Endodermal cell (in vitro differentiated cells): ENCODE results near the gene CALHM1. TPM values are rescaled to one million over a fixed set of nuclear protein-coding genes. Genes with fewer than 3 reads are reported as not detected.

ENCODE experiments used
- DNase-seq: peaks from one replicate; pipeline ENCODE4 v3.0.0-alpha.2; 2017
- H3K27ac ChIP-seq: 2 replicates; pipeline ENCODE4 v1.5.1; 2013; ENCODE audit warnings: mild to moderate bottlenecking, low read depth, low read length, moderate library complexity
- H3K27me3 ChIP-seq: 2 replicates; pipeline ENCODE4 v1.6.1; 2013; ENCODE audit warnings: mild to moderate bottlenecking, low read length, moderate library complexity; ENCODE audit not compliant: insufficient read depth, control insufficient read depth, poor library complexity, severe bottlenecking
- H3K36me3 ChIP-seq: 2 replicates; pipeline ENCODE4 v1.7.0; 2013; ENCODE audit warnings: mild to moderate bottlenecking, low read length, moderate library complexity; ENCODE audit not compliant: control insufficient read depth, insufficient read depth
- H3K4me1 ChIP-seq: one replicate; pipeline ENCODE4 v1.7.0; 2013; ENCODE audit warnings: low read length; ENCODE audit not compliant: control insufficient read depth, insufficient read depth
- H3K4me3 ChIP-seq: 2 replicates; pipeline ENCODE4 v1.5.1; 2013; ENCODE audit warnings: mild to moderate bottlenecking, low read length, moderate library complexity
- H3K9ac ChIP-seq: 2 replicates; pipeline ENCODE4 v1.6.1; 2013; ENCODE audit warnings: mild to moderate bottlenecking, low read length, moderate library complexity; ENCODE audit not compliant: poor library complexity, severe bottlenecking; ENCODE audit errors: extremely low read depth
- H3K9me3 ChIP-seq: 2 replicates; pipeline ENCODE4 v1.6.1; 2013; ENCODE audit warnings: mild to moderate bottlenecking, low read length, moderate library complexity; ENCODE audit not compliant: control insufficient read depth
- H3K27ac Mint-ChIP-seq: 2 replicates; pipeline ENCODE4 v1.8.0; 2020; ENCODE audit warnings: mixed read lengths
- H3K27me3 Mint-ChIP-seq: 2 replicates; pipeline ENCODE4 v1.8.0; 2021; ENCODE audit warnings: mild to moderate bottlenecking, mixed read lengths; ENCODE audit not compliant: insufficient read depth
- H3K36me3 Mint-ChIP-seq: 2 replicates; pipeline ENCODE4 v1.8.0; 2020; ENCODE audit warnings: low read depth, mixed read lengths
- H3K4me1 Mint-ChIP-seq: 2 replicates; pipeline ENCODE4 v1.8.0; 2020; ENCODE audit warnings: mixed read lengths
- H3K4me3 Mint-ChIP-seq: 2 replicates; pipeline ENCODE4 v1.8.0; 2020; ENCODE audit warnings: mild to moderate bottlenecking, moderate library complexity, mixed read lengths
- H3K9me3 Mint-ChIP-seq: 2 replicates; pipeline ENCODE4 v1.8.0; 2020; ENCODE audit warnings: mild to moderate bottlenecking, mixed read lengths
- WGBS, 2 experiments: methylation state at CpG; one replicate each; pipeline versions ENCODE4 v1.1.5 to v1.1.7; 2013; ENCODE audit warnings: missing lambda C conversion rate in 2 of 2, mixed read lengths in 1 of 2; ENCODE audit not compliant: insufficient coverage in 1 of 2, insufficient read length in 1 of 2; 5-methylcytosine and 5-hydroxymethylcytosine counted together
- total RNA-seq, 2 donors: library from RNA; stranded (reverse); fragmentation: NEBNext Ultra II Directional in 1 of 2; extraction: Animal tissue kit (Norgen Biotek cat#: 25700) in 1 of 2; gene quantifications; 2 replicates in 1 of 2; 3 replicates in 1 of 2; pipeline ENCODE4 v1.2.1, GENCODE V29; 2021
- TF ChIP-seq, protein P1 (sequence below): fragments of 200-600 bp; sonication (generic); conservative IDR thresholded peaks from 2 replicates; pipeline ENCODE4 v1.5.0; 2021; ENCODE audit warnings: antibody characterized with exemption, mild to moderate bottlenecking

The CALHM1 gene
- total RNA-seq, 2 donors from 2014 or later = not detected

DNA sequence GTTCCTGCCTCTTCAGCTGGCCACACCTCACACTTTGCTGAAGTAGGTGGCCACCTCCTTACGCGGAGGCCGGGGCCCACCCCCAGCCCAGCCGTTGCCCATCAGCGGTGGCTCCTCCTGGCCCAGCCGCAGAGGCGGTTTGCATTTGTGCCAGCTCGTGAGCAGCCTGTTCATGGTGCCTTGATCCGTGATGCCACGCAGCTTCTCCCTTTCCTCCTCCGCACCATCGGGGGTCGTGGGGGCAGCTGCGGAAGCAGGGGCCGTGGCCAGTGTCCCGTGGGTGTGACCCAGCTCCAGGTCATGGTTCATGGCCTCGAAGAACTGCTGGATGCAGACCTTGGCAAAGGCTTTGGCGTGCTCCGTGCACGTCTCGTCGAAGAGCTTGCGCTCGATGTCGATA lies 3.5 kb downstream of the CALHM1 start:
- Histone ChIP-seq H3K27me3 (no peaks in the 10 kb centered on the region), H3K27ac (no peak overlapping the region), H3K36me3 (no peaks in the 10 kb centered on the region), H3K9me3 (no peaks in the 10 kb centered on the region), H3K9ac (no peak overlapping the region), H3K4me3 (no peak overlapping the region), H3K4me1 (no peaks in the 10 kb centered on the region)
- H3K9me3 Mint-ChIP-seq = no peaks in the 10 kb centered on the region
- TF ChIP-seq, protein P1, sequence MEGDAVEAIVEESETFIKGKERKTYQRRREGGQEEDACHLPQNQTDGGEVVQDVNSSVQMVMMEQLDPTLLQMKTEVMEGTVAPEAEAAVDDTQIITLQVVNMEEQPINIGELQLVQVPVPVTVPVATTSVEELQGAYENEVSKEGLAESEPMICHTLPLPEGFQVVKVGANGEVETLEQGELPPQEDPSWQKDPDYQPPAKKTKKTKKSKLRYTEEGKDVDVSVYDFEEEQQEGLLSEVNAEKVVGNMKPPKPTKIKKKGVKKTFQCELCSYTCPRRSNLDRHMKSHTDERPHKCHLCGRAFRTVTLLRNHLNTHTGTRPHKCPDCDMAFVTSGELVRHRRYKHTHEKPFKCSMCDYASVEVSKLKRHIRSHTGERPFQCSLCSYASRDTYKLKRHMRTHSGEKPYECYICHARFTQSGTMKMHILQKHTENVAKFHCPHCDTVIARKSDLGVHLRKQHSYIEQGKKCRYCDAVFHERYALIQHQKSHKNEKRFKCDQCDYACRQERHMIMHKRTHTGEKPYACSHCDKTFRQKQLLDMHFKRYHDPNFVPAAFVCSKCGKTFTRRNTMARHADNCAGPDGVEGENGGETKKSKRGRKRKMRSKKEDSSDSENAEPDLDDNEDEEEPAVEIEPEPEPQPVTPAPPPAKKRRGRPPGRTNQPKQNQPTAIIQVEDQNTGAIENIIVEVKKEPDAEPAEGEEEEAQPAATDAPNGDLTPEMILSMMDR = no peak
- no peak overlapping the region for H3K27ac Mint-ChIP-seq
- WGBS, 2 experiments = 91 to 95% methylated on average over 22 to 25 of the region's 25 CpGs
- H3K4me1 Mint-ChIP-seq = no peaks in the 10 kb centered on the region
- H3K27me3 Mint-ChIP-seq = no peaks in the 10 kb centered on the region
- no peak for DNase-seq
- H3K36me3 Mint-ChIP-seq = no peaks in the 10 kb centered on the region
- no peak overlapping the region for H3K4me3 Mint-ChIP-seq

DNA sequence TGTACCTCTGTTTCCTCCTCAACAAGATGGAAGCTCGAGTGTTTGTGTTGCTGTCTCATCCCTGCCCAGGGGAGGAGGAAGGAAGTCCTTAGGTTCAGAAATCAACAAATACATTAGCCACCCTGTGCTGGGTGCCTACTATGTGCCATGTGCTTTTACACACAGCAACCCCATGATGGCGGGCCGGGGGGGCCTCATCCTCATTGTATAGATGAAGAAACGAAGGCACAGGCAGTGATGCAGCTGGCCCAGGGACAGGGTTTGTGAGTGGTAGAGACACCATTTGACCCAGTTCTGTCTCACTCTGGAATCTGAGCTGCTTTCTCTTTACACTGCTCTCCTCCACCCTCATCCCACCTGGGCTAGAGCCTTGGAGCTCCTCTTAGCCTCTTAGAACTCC lies 4.7 kb downstream of the CALHM1 start:
- H3K27ac ChIP-seq = no peak overlapping the region
- WGBS, 2 experiments = 80 to 88% methylated on average over 1 to 4 of the region's 4 CpGs
- H3K27me3 ChIP-seq = no peaks in the 10 kb centered on the region
- no peaks in the 10 kb centered on the region for H3K9me3 ChIP-seq
- Mint-ChIP-seq H3K36me3 (peaks cover 1% of the 10 kb centered on the region), H3K4me1 (no peaks in the 10 kb centered on the region), H3K4me3 (no peak overlapping the region), H3K27ac (no peak overlapping the region), H3K27me3 (no peaks in the 10 kb centered on the region), H3K9me3 (no peaks in the 10 kb centered on the region)
- no peak overlapping the region for H3K9ac ChIP-seq
- DNase-seq = no peak
- H3K4me3 ChIP-seq = no peak overlapping the region
- TF ChIP-seq, protein P1 = no peak
- no peaks in the 10 kb centered on the region for H3K36me3 ChIP-seq
- H3K4me1 ChIP-seq = no peaks in the 10 kb centered on the region

DNA sequence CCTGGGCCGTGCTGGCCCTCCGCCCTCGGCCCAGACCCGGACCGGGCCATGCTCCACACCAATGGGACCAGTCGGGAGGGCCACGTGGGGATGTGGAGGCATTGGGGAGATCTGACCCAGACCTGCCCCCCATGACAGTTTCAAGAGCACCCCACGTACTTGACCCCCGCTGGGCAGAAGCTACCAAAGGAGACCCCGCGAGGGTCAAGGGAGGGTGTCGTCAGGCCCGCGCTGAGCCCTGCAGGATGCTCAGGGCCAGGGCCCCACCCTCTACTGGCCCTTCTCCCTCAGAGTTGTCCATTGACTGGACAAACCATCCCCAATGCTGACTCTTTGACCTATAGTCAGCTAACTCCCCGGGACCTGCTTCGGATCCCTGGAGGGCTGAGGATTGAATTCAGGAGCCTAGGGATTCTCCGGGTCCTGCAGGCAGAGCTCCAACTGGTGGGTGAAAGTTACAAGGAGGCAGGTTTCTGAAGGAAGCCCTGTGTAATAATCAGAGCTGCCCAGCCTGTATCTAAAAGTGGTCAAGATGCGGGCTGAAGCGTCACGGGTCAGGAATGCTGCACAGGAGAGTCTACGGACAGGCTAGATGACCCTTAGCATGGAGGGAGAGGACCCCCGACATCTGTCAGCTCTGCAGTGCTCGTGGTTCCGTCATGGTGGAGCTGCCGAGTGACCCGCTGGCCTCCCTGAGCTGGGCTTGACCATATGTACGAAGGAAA lies 6.0 kb downstream of the CALHM1 start:
- WGBS, 2 experiments = 77 to 89% methylated on average over 19 to 27 of the region's 27 CpGs
- no peaks in the 10 kb centered on the region for H3K9me3 ChIP-seq
- Mint-ChIP-seq H3K27ac (no peak overlapping the region), H3K36me3 (peaks cover 8% of the 10 kb centered on the region), H3K4me1 (no peaks in the 10 kb centered on the region), H3K4me3 (peak overlapping the region; percentile 23), H3K27me3 (no peaks in the 10 kb centered on the region), H3K9me3 (no peaks in the 10 kb centered on the region)
- H3K4me3 ChIP-seq = no peak overlapping the region
- no peaks in the 10 kb centered on the region for H3K4me1 ChIP-seq
- no peak overlapping the region for H3K27ac ChIP-seq
- DNase-seq = no peak
- TF ChIP-seq, protein P1 = no peak
- no peaks in the 10 kb centered on the region for H3K27me3 ChIP-seq
- H3K36me3 ChIP-seq = peaks cover 2% of the 10 kb centered on the region
- no peak overlapping the region for H3K9ac ChIP-seq
